Fibroblast of skin of right biceps (primary cell): ENCODE measurements around the gene ANKH.
"Not testable (repeated sequence)": the region's sequence is repeated elsewhere in the genome, so short reads cannot be mapped to it uniquely, and the experiment has no call there.

Source experiments
- DNase-seq: peaks from one replicate; pipeline ENCODE4 v3.0.0-alpha.2; 2013

The ANKH gene

GRCh38 chr5:14871214-14872069, at the start of gene ANKH:
TSS of gene ANKH (minus strand) at chr5:14871778. CDS start at chr5:14871447, 331 bp downstream.
- peak; percentile 84 for DNase-seq

- no peak for DNase-seq
Observed at GRCh38 chr5:14920121-14920520, 48.5 kb upstream of the ANKH start.

- not testable (repeated sequence) for DNase-seq
Observed at GRCh38 chr5:14919106-14919505, 47.5 kb upstream of the ANKH start.

- peak; percentile 70 for DNase-seq
Observed at GRCh38 chr5:14917719-14918118, 46.1 kb upstream of the ANKH start.

GRCh38 chr5:14915291-14915952, 43.8 kb upstream of the ANKH start:
- DNase-seq, result peak; percentile 72

GRCh38 chr5:14914623-14915260, 43.2 kb upstream of the ANKH start:
- DNase-seq, result peak; percentile 88

- DNase-seq, result no peak
Observed at GRCh38 chr5:14914193-14914592, 42.6 kb upstream of the ANKH start.

GRCh38 chr5:14913096-14913495, 41.5 kb upstream of the ANKH start:
- DNase-seq, result peak; percentile 82

- DNase-seq, result no peak
Observed at GRCh38 chr5:14912206-14912605, 40.6 kb upstream of the ANKH start.

- DNase-seq, result no peak
Observed at GRCh38 chr5:14909369-14909768, 37.8 kb upstream of the ANKH start.

- peak; percentile 58 for DNase-seq
Observed at GRCh38 chr5:14908172-14908571, 36.6 kb upstream of the ANKH start.

- DNase-seq, result no peak
Observed at GRCh38 chr5:14906628-14907027, 35.0 kb upstream of the ANKH start.

GRCh38 chr5:14902826-14903560, 31.4 kb upstream of the ANKH start:
- DNase-seq, result no peak

GRCh38 chr5:14901462-14902051, 30.0 kb upstream of the ANKH start:
- peak; percentile 74 for DNase-seq

GRCh38 chr5:14900693-14901461, 29.3 kb upstream of the ANKH start:
- DNase-seq, result peak; percentile 87

GRCh38 chr5:14896131-14896530, 24.6 kb upstream of the ANKH start:
- DNase-seq, result no peak

- no peak for DNase-seq
Observed at GRCh38 chr5:14895301-14895700, 23.7 kb upstream of the ANKH start.

GRCh38 chr5:14894748-14895147, 23.2 kb upstream of the ANKH start:
- no peak for DNase-seq

GRCh38 chr5:14893381-14893780, 21.8 kb upstream of the ANKH start:
- DNase-seq, result no peak

- no peak for DNase-seq
Observed at GRCh38 chr5:14890846-14891245, 19.3 kb upstream of the ANKH start.

- DNase-seq, result no peak
Observed at GRCh38 chr5:14884062-14884612, 12.6 kb upstream of the ANKH start.
